NCI-H2081 (cell line): ENCODE measurements around the gene SLC11A2.
"Not testable (repeated sequence)": the region's sequence is repeated elsewhere in the genome, so short reads cannot be mapped to it uniquely, and the experiment has no call there.

ENCODE experiments used
- DNase-seq, 2 experiments: peaks; one replicate each; lab custom pipeline; 2025; lab: John Stamatoyannopoulos, UW

SLC11A2 gene

GRCh38 chr12:50948798-50949197 is 77.4 kb downstream of the SLC11A2 start:
- no peak for DNase-seq

- no peak for DNase-seq
Measured at GRCh38 chr12:50947933-50948626, 78.1 kb downstream of the SLC11A2 start.

DNA sequence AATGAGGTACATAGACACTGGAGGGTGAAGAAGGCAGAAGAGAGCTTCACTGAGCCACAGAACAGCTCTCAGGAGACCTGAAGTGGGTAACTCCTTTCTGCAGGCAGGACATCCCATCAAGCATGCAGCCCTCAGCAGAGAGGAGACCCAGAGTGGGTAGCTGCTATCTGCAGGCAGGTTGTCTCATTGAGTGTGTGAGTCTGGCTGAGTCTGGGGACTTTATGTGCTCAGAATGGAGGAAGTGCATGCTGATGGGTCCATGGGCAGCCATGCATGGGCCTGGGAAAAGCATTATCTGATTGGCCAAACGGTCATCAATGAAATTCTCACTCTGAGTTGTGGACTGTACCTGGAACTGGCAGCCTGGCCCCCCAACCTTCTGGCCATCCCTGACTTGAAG is 88.5 kb downstream of the SLC11A2 start:
- no peak for DNase-seq

- no peak for DNase-seq
Measured at GRCh38 chr12:50936821-50937530, 89.2 kb downstream of the SLC11A2 start.

GRCh38 chr12:50934981-50935807 is 91.0 kb downstream of the SLC11A2 start:
- no peak for DNase-seq

GRCh38 chr12:50934371-50934851 is 91.8 kb downstream of the SLC11A2 start:
- DNase-seq = no peak

DNA sequence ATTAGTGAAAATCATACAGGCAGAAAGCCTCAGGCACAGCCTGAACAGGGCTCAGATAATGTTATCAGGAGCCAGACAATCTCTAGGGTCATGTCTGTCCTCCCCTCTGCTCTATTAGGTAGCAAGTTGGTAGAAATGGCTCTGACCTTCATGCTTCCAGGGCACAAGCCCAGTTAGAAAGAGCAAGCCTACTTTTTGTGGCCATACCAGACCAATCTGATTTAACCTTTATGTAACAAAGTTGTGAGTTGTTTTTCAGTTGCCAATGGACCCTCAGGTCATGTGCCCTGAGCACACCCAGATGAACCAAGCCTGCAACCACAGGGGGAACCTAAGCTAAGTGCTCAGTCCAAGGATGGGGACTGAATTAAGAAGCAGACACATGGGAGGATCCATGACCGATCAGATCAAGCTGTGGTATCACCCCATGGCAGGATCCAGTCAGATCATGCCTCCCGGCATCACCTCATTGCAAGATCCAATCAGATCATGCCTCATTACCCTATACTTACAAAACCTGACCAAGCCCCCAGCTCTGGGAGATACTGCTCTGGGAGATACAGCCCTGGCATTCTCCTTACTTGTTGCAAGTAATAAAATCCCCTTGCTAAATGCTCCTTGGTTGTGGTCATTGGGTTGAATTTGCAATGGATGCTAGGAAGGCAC is 92.6 kb downstream of the SLC11A2 start:
- peak in 1 of 2 experiments; percentile 11 for DNase-seq

GRCh38 chr12:50932787-50933280 is 93.3 kb downstream of the SLC11A2 start:
- no peak for DNase-seq

DNA sequence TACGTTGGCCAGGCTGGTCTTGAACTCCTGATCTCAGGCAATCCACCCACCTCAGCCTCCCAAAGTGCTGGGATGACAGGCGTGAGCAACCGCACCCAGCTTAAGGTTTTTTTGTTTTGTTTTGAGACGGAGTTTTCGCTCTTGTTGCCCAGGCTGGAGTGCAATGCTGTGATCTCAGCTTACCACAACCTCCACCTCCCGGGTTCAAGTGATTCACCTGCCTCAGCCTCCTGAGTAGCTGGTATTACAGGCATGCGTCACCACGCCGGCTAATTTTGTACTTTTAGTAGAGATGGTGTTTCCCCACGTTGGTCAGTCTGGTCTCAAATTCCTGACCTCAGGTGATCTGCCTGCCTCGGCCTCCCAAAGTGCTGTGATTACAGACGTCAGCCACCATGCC is 95.7 kb downstream of the SLC11A2 start:
- not testable (repeated sequence) for DNase-seq

GRCh38 chr12:50929831-50930230 is 96.4 kb downstream of the SLC11A2 start:
- no peak for DNase-seq
